Inferior parietal cortex (tissue), 1 donor: ENCODE measurements around the gene UGGT1.

ENCODE experiments used
- DNase-seq: peaks from one replicate; pipeline ENCODE4 v3.0.0-alpha.2; 2016; ENCODE audit errors: extremely low spot score

The UGGT1 gene

GRCh38 chr2:128090945-128091725 lies at the start of gene UGGT1:
Gene UGGT1 (plus strand): TSS chr2:128091200. CDS start chr2:128091358, 158 bp downstream.
- DNase-seq: peak; percentile 97

GRCh38 chr2:128041561-128041960 lies 49.4 kb upstream of the UGGT1 start:
- DNase-seq: no peak

- no peak for DNase-seq
Measured at GRCh38 chr2:128043041-128043440, 48.0 kb upstream of the UGGT1 start.

GRCh38 chr2:128053331-128053730 lies 37.7 kb upstream of the UGGT1 start:
- no peak for DNase-seq

- DNase-seq: no peak
Measured at GRCh38 chr2:128054104-128054885, 36.7 kb upstream of the UGGT1 start.

GRCh38 chr2:128057334-128057733 lies 33.7 kb upstream of the UGGT1 start:
- no peak for DNase-seq

GRCh38 chr2:128058114-128058513 lies 32.9 kb upstream of the UGGT1 start:
- no peak for DNase-seq

- no peak for DNase-seq
Measured at GRCh38 chr2:128062571-128062970, 28.4 kb upstream of the UGGT1 start.

- no peak for DNase-seq
Measured at GRCh38 chr2:128064353-128064752, 26.6 kb upstream of the UGGT1 start.

- no peak for DNase-seq
Measured at GRCh38 chr2:128069769-128070168, 21.2 kb upstream of the UGGT1 start.

GRCh38 chr2:128073278-128073677 lies 17.7 kb upstream of the UGGT1 start:
- no peak for DNase-seq

- no peak for DNase-seq
Measured at GRCh38 chr2:128076461-128077106, 14.4 kb upstream of the UGGT1 start.

GRCh38 chr2:128084757-128085156 lies 6.2 kb upstream of the UGGT1 start:
- no peak for DNase-seq

- DNase-seq: no peak
Measured at GRCh38 chr2:128086244-128086643, 4.8 kb upstream of the UGGT1 start.

- no peak for DNase-seq
Measured at GRCh38 chr2:128090575-128090944, 440 bp upstream of the UGGT1 start.

GRCh38 chr2:128091726-128092080 lies 703 bp downstream of the UGGT1 start:
- peak; percentile 8 for DNase-seq

GRCh38 chr2:128092656-128093055 lies 1.7 kb downstream of the UGGT1 start:
- DNase-seq: no peak

- DNase-seq: no peak
Measured at GRCh38 chr2:128093762-128094161, 2.8 kb downstream of the UGGT1 start.

GRCh38 chr2:128095201-128095600 lies 4.2 kb downstream of the UGGT1 start:
- DNase-seq: no peak

- DNase-seq: no peak
Measured at GRCh38 chr2:128103407-128103806, 12.4 kb downstream of the UGGT1 start.

- no peak for DNase-seq
Measured at GRCh38 chr2:128105072-128105471, 14.1 kb downstream of the UGGT1 start.

- no peak for DNase-seq
Measured at GRCh38 chr2:128108166-128108565, 17.2 kb downstream of the UGGT1 start.

GRCh38 chr2:128109243-128109642 lies 18.2 kb downstream of the UGGT1 start:
- no peak for DNase-seq
